ENCODE measurements around the gene CDS1. TPM values are rescaled to one million over a fixed set of nuclear protein-coding genes. Genes with fewer than 3 reads are reported as not detected.
"Not testable (repeated sequence)": the region's sequence is repeated elsewhere in the genome, so short reads cannot be mapped to it uniquely, and the experiment has no call there.

Gene CDS1
- total RNA-seq, 2 experiments from 2014 or later, result 0.89 to 1.3 TPM

DNA sequence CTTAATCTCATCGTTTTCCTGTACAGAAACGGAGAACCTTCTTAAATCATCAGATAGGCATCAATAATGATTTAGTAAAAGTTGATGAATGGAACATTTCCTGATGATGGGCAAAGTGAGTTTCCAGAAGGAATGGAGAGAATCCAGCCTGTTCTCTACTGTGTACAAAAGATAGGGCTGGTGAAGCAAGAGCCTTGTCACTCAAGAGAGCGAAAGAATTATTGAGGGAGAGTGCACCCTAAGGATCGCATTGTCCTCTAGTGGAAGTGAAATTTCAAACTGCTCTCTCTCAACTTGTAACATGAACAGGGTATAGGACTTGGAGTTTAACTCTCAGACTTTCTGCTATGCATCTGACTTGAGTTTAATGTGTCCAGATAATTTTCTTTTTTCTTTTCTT is 69.6 kb downstream of the CDS1 start:
- Histone ChIP-seq H3K9me3 (ENCODE audit: control insufficient read depth in 1 of 2, insufficient read depth in 1 of 2, low read length in 2 of 2) (no peaks in the 10 kb centered on the region), H3K36me3 (ENCODE audit: insufficient read depth, low read length) (no peaks in the 10 kb centered on the region), H3K27ac (ENCODE audit: low read depth in 1 of 2, low read length in 2 of 2) (no peak overlapping the region), H3K27me3 (ENCODE audit: control insufficient read depth in 1 of 2, insufficient read depth in 2 of 2, low read length in 2 of 2) (no peaks in the 10 kb centered on the region), H3K4me1 (ENCODE audit: insufficient read depth, low read length) (no peaks in the 10 kb centered on the region), H3K4me3 (ENCODE audit: low read length) (no peak overlapping the region)
- no peaks in the 10 kb centered on the region for H3K4me1 Mint-ChIP-seq (ENCODE audit: low read depth)
- no peak for ATAC-seq (ENCODE audit: poor library complexity)
- H3K27ac Mint-ChIP-seq, result no peak overlapping the region
- ChIA-PET CTCF (no interaction called here), POLR2A (no interaction called here)
- TF ChIP-seq CTCF (IDR thresholded peaks at IDR 0.05), result no peak
- peaks cover 6% of the 10 kb centered on the region for H3K9me3 Mint-ChIP-seq
- no peak overlapping the region for H3K4me3 Mint-ChIP-seq
- intact Hi-C loops (cut with DNase I, micrococcal nuclease), result no loop called here
- H3K36me3 Mint-ChIP-seq (ENCODE audit: low read depth), result no peaks in the 10 kb centered on the region
- peaks cover 4% of the 10 kb centered on the region for H3K27me3 Mint-ChIP-seq
- no peak for DNase-seq

GRCh38 chr4:84660606-84661005 is 77.7 kb downstream of the CDS1 start:
- no peaks in the 10 kb centered on the region for H3K27me3 ChIP-seq (ENCODE audit: control insufficient read depth in 1 of 2, insufficient read depth in 2 of 2, low read length in 2 of 2)
- no peak for DNase-seq
- Mint-ChIP-seq H3K4me1 (ENCODE audit: low read depth) (no peaks in the 10 kb centered on the region), H3K9me3 (peaks cover 9% of the 10 kb centered on the region), H3K27me3 (peaks cover 4% of the 10 kb centered on the region), H3K4me3 (no peak overlapping the region), H3K36me3 (ENCODE audit: low read depth) (no peaks in the 10 kb centered on the region), H3K27ac (no peak overlapping the region)
- no peaks in the 10 kb centered on the region for H3K4me1 ChIP-seq (ENCODE audit: insufficient read depth, low read length)
- intact Hi-C loops (cut with DNase I, micrococcal nuclease), result no loop called here
- no peak for ATAC-seq (ENCODE audit: poor library complexity)
- no peak overlapping the region for H3K4me3 ChIP-seq (ENCODE audit: low read length)
- no peaks in the 10 kb centered on the region for H3K36me3 ChIP-seq (ENCODE audit: insufficient read depth, low read length)
- H3K27ac ChIP-seq (ENCODE audit: low read depth in 1 of 2, low read length in 2 of 2), result no peak overlapping the region
- ChIA-PET CTCF (no interaction called here), POLR2A (no interaction called here)
- peaks cover 0 to 14% of the 10 kb centered on the region in 2 experiments for H3K9me3 ChIP-seq (ENCODE audit: control insufficient read depth in 1 of 2, insufficient read depth in 1 of 2, low read length in 2 of 2)
- TF ChIP-seq CTCF (IDR thresholded peaks at IDR 0.05), result no peak

DNA sequence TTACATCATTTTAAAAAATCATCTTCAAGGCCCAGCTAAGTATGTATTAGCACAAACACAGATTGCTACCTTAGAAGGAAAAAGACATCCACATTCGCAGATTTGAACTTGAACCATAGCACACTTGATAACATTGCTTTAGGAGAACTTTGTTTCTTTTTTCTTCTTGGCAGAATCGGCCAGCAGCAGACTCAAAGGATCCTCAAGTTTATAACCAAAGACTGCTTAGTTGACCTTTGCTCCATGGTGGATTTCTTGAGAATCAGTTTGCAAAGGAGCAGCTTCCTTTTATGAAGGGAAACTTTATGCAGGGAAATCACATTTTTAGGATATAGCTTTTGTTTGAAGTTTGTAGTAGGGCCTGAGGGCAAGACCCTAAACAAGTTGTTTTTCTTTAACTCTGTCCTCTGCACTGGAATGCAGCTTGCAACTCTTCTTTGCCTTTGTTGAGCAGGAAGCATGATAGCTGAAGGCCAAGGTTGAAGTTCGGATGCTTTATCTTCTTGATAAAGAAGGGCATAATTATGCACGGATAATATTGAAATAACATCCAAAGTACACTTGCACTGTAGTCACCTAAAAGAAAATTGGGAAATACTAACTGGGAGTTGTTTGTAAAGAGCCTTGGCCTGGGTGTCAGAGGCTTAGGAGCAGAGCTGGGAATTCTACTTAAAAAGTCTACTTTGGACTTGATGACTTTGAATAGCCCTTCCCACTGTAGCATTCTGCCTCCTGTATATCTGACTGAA is 78.4 kb downstream of the CDS1 start:
- no peaks in the 10 kb centered on the region for H3K36me3 Mint-ChIP-seq (ENCODE audit: low read depth)
- ChIA-PET CTCF (no interaction called here), POLR2A (interaction anchor here (1.0 kb wide), 1 partner anchor 11 kb away, joined by 3 read pairs; no protein-coding TSS in a partner anchor)
- Histone ChIP-seq H3K27me3 (ENCODE audit: control insufficient read depth in 1 of 2, insufficient read depth in 2 of 2, low read length in 2 of 2) (no peaks in the 10 kb centered on the region), H3K4me1 (ENCODE audit: insufficient read depth, low read length) (no peaks in the 10 kb centered on the region), H3K36me3 (ENCODE audit: insufficient read depth, low read length) (no peaks in the 10 kb centered on the region), H3K4me3 (ENCODE audit: low read length) (no peak overlapping the region), H3K27ac (ENCODE audit: low read depth in 1 of 2, low read length in 2 of 2) (no peak overlapping the region), H3K9me3 (ENCODE audit: control insufficient read depth in 1 of 2, insufficient read depth in 1 of 2, low read length in 2 of 2) (peaks cover 0 to 14% of the 10 kb centered on the region in 2 experiments)
- H3K27me3 Mint-ChIP-seq, result peaks cover 4% of the 10 kb centered on the region
- ATAC-seq (ENCODE audit: poor library complexity), result no peak
- no peak for TF ChIP-seq CTCF (IDR thresholded peaks at IDR 0.05)
- intact Hi-C loops (cut with DNase I, micrococcal nuclease), result no loop called here
- no peaks in the 10 kb centered on the region for H3K4me1 Mint-ChIP-seq (ENCODE audit: low read depth)
- H3K27ac Mint-ChIP-seq, result no peak overlapping the region
- peaks cover 9% of the 10 kb centered on the region for H3K9me3 Mint-ChIP-seq
- no peak overlapping the region for H3K4me3 Mint-ChIP-seq
- DNase-seq, result no peak

- not testable (repeated sequence) for H3K4me3 Mint-ChIP-seq
These were observed 81.8 kb downstream of the CDS1 start for GRCh38 chr4:84664767-84665166.

More at GRCh38 chr4:84664767-84665166, 81.8 kb downstream of the CDS1 start:
- H3K4me1 Mint-ChIP-seq (ENCODE audit: low read depth); H3K9me3 ChIP-seq (ENCODE audit: control insufficient read depth in 1 of 2, insufficient read depth in 1 of 2, low read length in 2 of 2); H3K9me3 Mint-ChIP-seq; DNase-seq; H3K36me3 ChIP-seq (ENCODE audit: insufficient read depth, low read length); H3K4me1 ChIP-seq (ENCODE audit: insufficient read depth, low read length); POLR2A ChIA-PET; ATAC-seq (ENCODE audit: poor library complexity); H3K36me3 Mint-ChIP-seq (ENCODE audit: low read depth); H3K4me3 ChIP-seq (ENCODE audit: low read length); intact Hi-C loops (cut with DNase I, micrococcal nuclease); H3K27ac ChIP-seq (ENCODE audit: low read depth in 1 of 2, low read length in 2 of 2); H3K27ac Mint-ChIP-seq; CTCF ChIA-PET; H3K27me3 ChIP-seq (ENCODE audit: control insufficient read depth in 1 of 2, insufficient read depth in 2 of 2, low read length in 2 of 2); H3K27me3 Mint-ChIP-seq: not testable (repeated sequence)
